Ovary (tissue), 3 donors: Measurements from ENCODE around the gene SPSB1.

Experiments used
- EP300 ChIP-seq: sonication (generic); formaldehyde crosslinking; IDR thresholded peaks from one replicate; pipeline ENCODE4 v1.6.1; 2017; ENCODE audit warnings: antibody characterized with exemption
- POLR2A ChIP-seq: fragments of 450-650 bp; IDR thresholded peaks from one replicate; pipeline ENCODE4 v1.6.1; 2017; ENCODE audit warnings: antibody characterized with exemption, mild to moderate bottlenecking, moderate library complexity
- TF ChIP-seq, protein P1 (sequence below), 3 donors: fragments of 450-650 bp in 2 of 3; fragments of 200-600 bp in 1 of 3; IDR thresholded peaks; one replicate each; pipeline versions ENCODE4 v1.5.1 to v1.8.0; 2016 to 2022; ENCODE audit warnings: antibody characterized with exemption in 3 of 3, mild to moderate bottlenecking in 1 of 3
- donor health status: DM: no; HTN: no; CAD: no.

DNA sequence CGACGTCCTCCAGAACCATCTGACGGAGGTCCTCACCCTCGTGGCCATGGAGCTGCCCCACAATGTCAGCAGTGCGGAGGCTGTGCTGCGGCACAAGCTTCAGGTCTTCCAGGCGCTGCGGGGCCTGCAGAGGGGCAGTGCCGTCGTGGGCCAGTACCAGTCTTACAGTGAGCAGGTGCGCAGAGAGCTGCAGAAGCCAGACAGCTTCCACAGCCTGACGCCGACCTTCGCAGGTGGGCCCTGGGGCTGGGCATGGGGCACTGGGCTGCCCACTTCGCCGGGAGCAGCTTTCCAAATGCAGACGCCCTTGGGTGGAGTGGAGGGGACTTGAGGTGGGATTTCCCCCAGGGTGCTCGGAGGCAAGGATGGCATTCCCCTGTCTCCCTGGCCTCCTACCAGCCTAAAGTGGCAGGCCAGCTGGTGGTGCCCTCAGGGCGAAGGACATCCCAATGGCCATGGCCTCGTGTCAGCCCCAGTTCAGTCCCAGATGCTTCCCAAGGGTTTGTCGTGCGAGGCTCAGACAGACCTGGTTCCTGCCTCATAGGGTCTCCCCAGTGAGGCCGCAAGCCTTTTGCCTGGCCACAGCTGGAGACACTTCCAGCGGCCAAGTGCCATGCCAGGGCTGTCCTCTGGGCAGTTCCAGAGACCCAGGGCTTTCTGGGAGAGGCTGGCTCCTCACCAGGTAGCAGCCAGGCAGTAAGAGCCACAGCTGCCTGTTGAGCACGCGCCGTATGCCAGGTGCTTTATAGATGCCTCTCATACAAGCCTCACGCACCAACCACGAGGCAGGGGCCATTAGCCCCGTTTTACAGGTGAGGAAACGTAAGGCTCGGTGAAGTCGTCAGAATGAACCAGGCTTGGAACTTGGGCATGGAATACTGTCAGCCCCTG, 30.4 kb upstream of the SPSB1 start:
- TF ChIP-seq, protein P1, sequence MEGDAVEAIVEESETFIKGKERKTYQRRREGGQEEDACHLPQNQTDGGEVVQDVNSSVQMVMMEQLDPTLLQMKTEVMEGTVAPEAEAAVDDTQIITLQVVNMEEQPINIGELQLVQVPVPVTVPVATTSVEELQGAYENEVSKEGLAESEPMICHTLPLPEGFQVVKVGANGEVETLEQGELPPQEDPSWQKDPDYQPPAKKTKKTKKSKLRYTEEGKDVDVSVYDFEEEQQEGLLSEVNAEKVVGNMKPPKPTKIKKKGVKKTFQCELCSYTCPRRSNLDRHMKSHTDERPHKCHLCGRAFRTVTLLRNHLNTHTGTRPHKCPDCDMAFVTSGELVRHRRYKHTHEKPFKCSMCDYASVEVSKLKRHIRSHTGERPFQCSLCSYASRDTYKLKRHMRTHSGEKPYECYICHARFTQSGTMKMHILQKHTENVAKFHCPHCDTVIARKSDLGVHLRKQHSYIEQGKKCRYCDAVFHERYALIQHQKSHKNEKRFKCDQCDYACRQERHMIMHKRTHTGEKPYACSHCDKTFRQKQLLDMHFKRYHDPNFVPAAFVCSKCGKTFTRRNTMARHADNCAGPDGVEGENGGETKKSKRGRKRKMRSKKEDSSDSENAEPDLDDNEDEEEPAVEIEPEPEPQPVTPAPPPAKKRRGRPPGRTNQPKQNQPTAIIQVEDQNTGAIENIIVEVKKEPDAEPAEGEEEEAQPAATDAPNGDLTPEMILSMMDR (IDR thresholded peaks at IDR 0.05), result no peak
- TF ChIP-seq POLR2A, result no peak
- TF ChIP-seq EP300, result no peak
